ENCODE measurements around the gene LOC128125822.

Gene LOC128125822

GRCh38 chr6:63537959-63538300 is 34.4 kb upstream of the LOC128125822 start:
- Histone ChIP-seq H3K9me3 (ENCODE audit: insufficient read depth, low read depth) (peaks cover 5% of the 10 kb centered on the region; the same call in 1 of the 2 replicates), H4K20me1 (ENCODE audit: insufficient read depth) (no peaks in the 10 kb centered on the region), H3K36me3 (ENCODE audit: low read depth) (no peaks in the 10 kb centered on the region), H3K4me3 (no peak overlapping the region), H3K9me2 (ENCODE audit: insufficient read depth) (no peaks in the 10 kb centered on the region), H3K4me2 (peak overlapping the region; percentile 66), H3K27ac (peak overlapping the region; percentile 76), H3F3A (ENCODE audit: insufficient read depth, low read depth) (peaks cover 26% of the 10 kb centered on the region), H2AFZ (no peak overlapping the region), H3K4me1 (replicated peaks; ENCODE audit: insufficient read depth) (peaks cover 38% of the 10 kb centered on the region), H3K79me2 (ENCODE audit: low read depth) (no peaks in the 10 kb centered on the region), H3K27me3 (ENCODE audit: insufficient read depth, low read depth) (no peaks in the 10 kb centered on the region)
- CTCF ChIA-PET, result no interaction called here
- DNase-seq, result no peak
- TF ChIP-seq CTCF (conservative IDR thresholded peaks at IDR 0.05) (no peak), EZH2 (IDR thresholded peaks at IDR 0.05; ENCODE audit: low read depth) (no peak)
- POLR2A ChIA-PET (ENCODE audit: unreplicated experiment), result interaction anchor here (0.6 kb wide), 1 partner anchor 34 kb away, joined by 4 read pairs; no protein-coding TSS in a partner anchor
- intact Hi-C loops (cut with micrococcal nuclease; ENCODE audit: unreplicated experiment), result loop anchor here (1.0 kb wide), 2 partner anchors 11 to 33 kb away; no protein-coding TSS in a partner anchor
- TSS peak; percentile 89 for BruUV-seq (replicated peaks)

- Histone ChIP-seq H3K27ac (peak overlapping the region; percentile 76), H3K9me2 (ENCODE audit: insufficient read depth) (no peaks in the 10 kb centered on the region), H3K9me3 (ENCODE audit: insufficient read depth, low read depth) (peaks cover 5% of the 10 kb centered on the region; the same call in 1 of the 2 replicates), H4K20me1 (ENCODE audit: insufficient read depth) (no peaks in the 10 kb centered on the region), H3F3A (ENCODE audit: insufficient read depth, low read depth) (peaks cover 26% of the 10 kb centered on the region), H3K79me2 (ENCODE audit: low read depth) (no peaks in the 10 kb centered on the region), H3K4me1 (replicated peaks; ENCODE audit: insufficient read depth) (peaks cover 38% of the 10 kb centered on the region), H2AFZ (no peak overlapping the region), H3K27me3 (ENCODE audit: insufficient read depth, low read depth) (no peaks in the 10 kb centered on the region), H3K36me3 (ENCODE audit: low read depth) (no peaks in the 10 kb centered on the region), H3K4me3 (no peak overlapping the region), H3K4me2 (peak overlapping the region; percentile 66)
- CTCF ChIA-PET, result no interaction called here
- no peak for DNase-seq
- TF ChIP-seq CTCF (conservative IDR thresholded peaks at IDR 0.05), result no peak
- no peak for TF ChIP-seq EZH2 (IDR thresholded peaks at IDR 0.05; ENCODE audit: low read depth)
- intact Hi-C loops (cut with micrococcal nuclease; ENCODE audit: unreplicated experiment), result no loop called here
- no TSS peak for BruUV-seq (replicated peaks)
- POLR2A ChIA-PET (ENCODE audit: unreplicated experiment), result interaction anchor here (0.6 kb wide), 1 partner anchor 34 kb away, joined by 4 read pairs; no protein-coding TSS in a partner anchor
Measured at GRCh38 chr6:63538550-63538949, 33.7 kb upstream of the LOC128125822 start.

- Histone ChIP-seq H4K20me1 (ENCODE audit: insufficient read depth) (no peaks in the 10 kb centered on the region), H3K79me2 (ENCODE audit: low read depth) (no peaks in the 10 kb centered on the region), H3K9me3 (ENCODE audit: insufficient read depth, low read depth) (peaks cover 5% of the 10 kb centered on the region; the same call in 1 of the 2 replicates), H3F3A (ENCODE audit: insufficient read depth, low read depth) (peaks cover 6% of the 10 kb centered on the region), H3K4me1 (replicated peaks; ENCODE audit: insufficient read depth) (peaks cover 12% of the 10 kb centered on the region), H2AFZ (no peak overlapping the region), H3K36me3 (ENCODE audit: low read depth) (no peaks in the 10 kb centered on the region), H3K4me2 (no peak overlapping the region), H3K4me3 (no peak overlapping the region), H3K27me3 (ENCODE audit: insufficient read depth, low read depth) (no peaks in the 10 kb centered on the region), H3K27ac (no peak overlapping the region), H3K9me2 (ENCODE audit: insufficient read depth) (no peaks in the 10 kb centered on the region)
- POLR2A ChIA-PET (ENCODE audit: unreplicated experiment), result no interaction called here
- BruUV-seq (replicated peaks), result no TSS peak
- no peak for TF ChIP-seq EZH2 (IDR thresholded peaks at IDR 0.05; ENCODE audit: low read depth)
- no peak for TF ChIP-seq CTCF (conservative IDR thresholded peaks at IDR 0.05)
- no peak for DNase-seq
- CTCF ChIA-PET, result no interaction called here
- intact Hi-C loops (cut with micrococcal nuclease; ENCODE audit: unreplicated experiment), result no loop called here
Measured at GRCh38 chr6:63543001-63543400, 29.3 kb upstream of the LOC128125822 start.
